ENCODE data around the gene SLX9. TPM values are rescaled to one million over a fixed set of nuclear protein-coding genes. Genes with fewer than 3 reads are reported as not detected.
A peak's percentile ranks its signal among the peaks of the same experiment; 100 is the strongest.
"Not testable (repeated sequence)": the region's sequence is repeated elsewhere in the genome, so short reads cannot be mapped to it uniquely, and the experiment has no call there.

The SLX9 gene
- total RNA-seq, 2 donors from 2014 or later: 25.3 to 63.9 TPM

GRCh38 chr21:45016406-45017038 lies 76.7 kb downstream of the SLX9 start:
- H3K36me3 Mint-ChIP-seq: peaks cover 7 to 9% of the 10 kb centered on the region in 2 donors
- H3K27ac Mint-ChIP-seq: no peak overlapping the region
- H3K9me3 Mint-ChIP-seq: no peaks in the 10 kb centered on the region
- ATAC-seq (no peak), DNase-seq (ENCODE audit: low spot score in 2 of 2) (no peak)

DNA sequence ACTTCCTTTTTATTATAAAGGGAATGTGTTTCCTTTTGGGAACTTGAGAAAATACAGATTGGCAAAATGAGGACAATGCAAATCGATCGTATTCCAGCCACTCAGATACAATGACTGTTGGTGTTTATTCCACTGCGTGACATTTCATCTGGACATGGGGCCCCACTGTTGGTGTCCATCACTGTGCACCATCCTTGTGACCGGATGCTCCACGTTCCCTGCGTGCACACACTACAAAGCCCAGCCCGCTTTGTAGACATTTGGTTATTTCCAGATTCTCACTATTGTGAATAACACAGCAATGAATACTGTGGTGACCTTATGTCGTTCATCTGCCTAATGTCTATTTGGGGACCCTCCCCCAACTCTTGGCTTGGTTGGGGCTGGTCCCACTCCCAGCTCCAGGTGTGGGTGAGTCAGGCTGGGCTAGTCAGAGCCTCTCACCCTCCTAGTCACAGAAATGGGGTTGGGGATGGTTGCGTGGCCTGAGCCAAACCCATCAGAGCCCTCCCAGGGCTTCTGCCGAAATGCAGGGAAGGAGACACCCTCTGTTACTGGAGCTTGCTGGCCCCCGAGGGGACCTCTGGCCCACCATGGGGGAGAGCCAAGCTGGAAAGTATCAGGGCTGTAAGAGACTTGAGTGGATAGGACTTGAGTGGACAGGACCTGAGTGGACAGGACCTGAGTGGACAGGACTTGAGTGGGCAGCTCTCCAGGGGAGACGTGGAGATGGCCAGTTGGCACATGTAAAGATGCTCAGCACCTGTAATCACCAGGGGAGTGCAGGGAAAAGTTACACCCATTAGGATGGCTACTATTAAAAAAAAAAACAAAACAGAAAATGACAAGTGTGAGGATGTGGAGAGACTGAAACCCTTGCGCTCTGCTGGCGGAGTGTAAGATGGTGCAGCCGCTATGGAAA lies 77.5 kb downstream of the SLX9 start:
- Mint-ChIP-seq H3K36me3 (peaks cover 7 to 9% of the 10 kb centered on the region in 2 donors), H3K9me3 (no peaks in the 10 kb centered on the region), H3K27ac (no peak overlapping the region)
- DNase-seq (ENCODE audit: low spot score in 2 of 2) (no peak), ATAC-seq (no peak)

GRCh38 chr21:45018131-45019075 lies 78.6 kb downstream of the SLX9 start:
- DNase-seq (ENCODE audit: low spot score in 2 of 2) (no peak), ATAC-seq (peak in 1 of 2 donors; percentile 38)
- Mint-ChIP-seq H3K27ac (no peak overlapping the region), H3K36me3 (peaks cover 7 to 10% of the 10 kb centered on the region in 2 donors), H3K9me3 (peaks cover under 1% of the 10 kb centered on the region in 2 donors)

GRCh38 chr21:45019076-45019886 lies 79.5 kb downstream of the SLX9 start:
- Mint-ChIP-seq H3K36me3 (peaks cover 11 to 14% of the 10 kb centered on the region in 2 donors), H3K27ac (no peak overlapping the region), H3K9me3 (peaks cover 4 to 6% of the 10 kb centered on the region in 2 donors)
- peak in 1 of 2 donors; percentile 32 for ATAC-seq
- no peak for DNase-seq (ENCODE audit: low spot score in 2 of 2)

GRCh38 chr21:45019887-45020537 lies 80.2 kb downstream of the SLX9 start:
- peaks cover 7 to 12% of the 10 kb centered on the region in 2 donors for H3K9me3 Mint-ChIP-seq
- no peak for ATAC-seq
- H3K36me3 Mint-ChIP-seq: peaks cover 11 to 14% of the 10 kb centered on the region in 2 donors
- no peak for DNase-seq (ENCODE audit: low spot score in 2 of 2)
- H3K27ac Mint-ChIP-seq: no peak overlapping the region

GRCh38 chr21:45020629-45021427 lies 81.0 kb downstream of the SLX9 start:
- H3K36me3 Mint-ChIP-seq: peaks cover 11 to 14% of the 10 kb centered on the region in 2 donors
- H3K9me3 Mint-ChIP-seq: peaks cover 7 to 12% of the 10 kb centered on the region in 2 donors
- DNase-seq (ENCODE audit: low spot score in 2 of 2) (no peak), ATAC-seq (no peak)
- H3K27ac Mint-ChIP-seq: no peak overlapping the region

DNA sequence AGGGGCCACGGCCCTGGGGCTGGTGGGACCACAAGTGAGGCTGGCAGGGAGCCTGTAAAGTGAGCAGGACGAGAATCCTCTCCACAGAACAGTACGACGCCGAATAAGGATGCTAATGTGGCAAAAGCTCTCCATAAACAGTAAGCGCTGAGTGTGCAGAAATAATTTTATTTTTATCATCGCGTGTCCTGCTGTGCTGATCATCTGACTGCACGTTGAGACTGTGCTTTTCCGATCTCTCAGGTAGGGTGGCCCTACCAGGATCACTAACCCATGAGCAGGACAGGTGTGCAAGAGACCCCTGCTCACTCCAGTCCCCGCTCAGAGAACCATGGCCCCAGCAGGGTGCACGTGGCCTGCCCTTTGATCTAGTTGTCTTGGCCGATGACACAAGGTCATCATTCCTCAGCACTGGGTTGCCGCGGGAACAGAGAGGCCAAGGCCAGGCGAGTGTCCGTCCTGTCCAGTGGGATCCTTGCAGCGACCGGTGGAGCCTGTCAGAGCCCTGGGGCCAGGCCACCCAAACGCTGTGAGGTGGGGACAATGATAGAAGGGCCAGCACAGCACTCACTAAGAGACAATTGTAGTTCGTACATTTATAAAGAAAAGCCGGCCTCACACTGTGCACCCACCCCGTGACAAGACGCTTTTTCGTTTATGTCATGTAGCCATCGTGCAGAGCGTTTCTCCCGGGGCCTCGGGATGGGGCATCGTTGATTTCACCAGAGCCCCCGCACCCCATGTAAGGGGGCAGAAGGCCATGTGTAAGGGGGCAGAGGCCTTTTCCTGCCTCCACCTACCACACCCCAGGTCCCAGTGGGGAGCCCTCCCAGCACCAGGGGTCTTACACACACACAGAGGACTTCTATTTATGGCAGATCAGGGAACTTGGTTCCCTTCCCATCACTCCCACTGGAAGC lies 81.9 kb downstream of the SLX9 start:
- H3K36me3 Mint-ChIP-seq: peaks cover 11 to 14% of the 10 kb centered on the region in 2 donors
- ATAC-seq (no peak), DNase-seq (ENCODE audit: low spot score in 2 of 2) (no peak)
- H3K27ac Mint-ChIP-seq: no peak overlapping the region
- peaks cover 7 to 12% of the 10 kb centered on the region in 2 donors for H3K9me3 Mint-ChIP-seq

DNA sequence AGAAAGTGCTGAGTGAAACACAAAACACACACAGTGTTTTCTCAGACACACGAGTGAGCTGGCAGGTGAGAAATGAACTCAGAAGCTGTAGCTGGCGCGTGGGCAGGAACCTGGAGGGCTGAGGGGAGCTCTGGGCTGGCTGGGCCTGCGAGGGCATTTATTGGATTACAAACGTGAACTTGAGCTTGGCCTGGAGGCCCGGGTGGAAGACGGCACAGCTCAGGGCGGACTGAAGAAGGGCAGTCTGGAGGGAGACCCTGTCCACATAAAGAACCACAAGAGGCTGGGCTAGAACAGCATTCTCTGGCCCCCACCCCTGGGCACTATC lies 82.5 kb downstream of the SLX9 start:
- no peak for ATAC-seq

DNA sequence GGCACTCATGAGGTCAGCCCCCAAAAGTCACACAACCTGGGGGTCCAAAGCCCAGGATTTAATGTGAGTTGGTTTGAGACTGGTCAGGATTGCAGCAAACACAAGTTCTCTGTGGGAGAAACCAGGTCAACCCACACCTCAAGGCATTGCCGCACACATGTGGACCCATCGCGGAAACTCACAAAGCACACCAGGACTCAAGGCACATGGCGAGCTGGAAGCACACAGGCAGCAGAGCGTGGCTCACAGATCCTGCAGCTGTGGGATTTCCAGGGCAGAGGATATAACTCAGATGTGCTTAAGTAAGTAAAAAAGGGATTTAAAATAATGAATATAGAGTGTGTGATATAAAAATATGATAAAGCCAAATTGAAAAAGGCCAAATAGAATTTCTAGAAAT lies 82.9 kb downstream of the SLX9 start:
- Mint-ChIP-seq H3K36me3 (peaks cover 7 to 8% of the 10 kb centered on the region in 2 donors), H3K27ac (peak overlapping the region in 1 of 2 donors; percentile 27), H3K9me3 (peaks cover 7 to 12% of the 10 kb centered on the region in 2 donors)
- ATAC-seq (no peak), DNase-seq (ENCODE audit: low spot score in 2 of 2) (no peak)

More for the DNA sequence above, 82.5 kb downstream of the SLX9 start:
- H3K27ac Mint-ChIP-seq: no peak overlapping the region
- peaks cover 7 to 12% of the 10 kb centered on the region in 2 donors for H3K9me3 Mint-ChIP-seq
- DNase-seq (ENCODE audit: low spot score in 2 of 2): no peak
- H3K36me3 Mint-ChIP-seq: peaks cover 11 to 12% of the 10 kb centered on the region in 2 donors

- not testable (repeated sequence) for H3K36me3 Mint-ChIP-seq; DNase-seq (ENCODE audit: low spot score in 2 of 2); ATAC-seq; H3K27ac Mint-ChIP-seq
- peaks cover 7 to 12% of the 10 kb centered on the region in 2 donors for H3K9me3 Mint-ChIP-seq
Observed at GRCh38 chr21:45024516-45024915, 84.7 kb downstream of the SLX9 start.

DNA sequence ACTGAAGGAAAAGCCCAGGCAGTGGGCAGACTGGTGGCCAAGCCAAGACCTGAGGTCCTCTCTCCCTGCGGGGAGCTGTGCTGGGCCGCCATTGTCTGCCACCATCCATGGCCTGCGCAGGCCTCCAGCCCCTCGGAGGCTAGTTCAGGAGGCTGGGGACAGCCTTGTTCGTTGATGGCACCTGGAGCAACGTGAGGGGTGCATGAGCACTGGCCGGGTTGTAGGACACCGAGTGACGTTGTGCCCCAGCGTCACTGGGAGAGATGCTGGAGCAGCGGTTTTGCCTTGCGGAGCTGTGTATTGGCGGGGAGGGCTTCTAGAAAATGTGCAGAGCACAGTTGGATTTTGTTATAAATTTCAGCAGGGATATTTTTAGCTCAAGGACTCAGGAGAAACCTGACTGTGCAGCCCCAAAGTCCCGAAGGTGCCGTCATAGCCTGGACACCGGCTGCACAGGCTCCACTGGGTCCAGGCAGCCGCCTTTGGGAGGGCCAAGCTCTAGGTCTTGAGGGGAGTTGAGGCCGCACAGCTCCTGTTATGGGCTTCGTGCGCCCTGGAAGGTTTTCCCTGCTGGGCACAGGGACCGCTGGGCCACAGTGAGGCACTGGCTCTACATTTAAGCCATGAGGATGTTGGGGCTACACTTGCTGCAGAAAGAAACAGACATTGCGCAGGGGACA lies 86.4 kb downstream of the SLX9 start:
- H3K9me3 Mint-ChIP-seq: peaks cover 7 to 12% of the 10 kb centered on the region in 2 donors
- DNase-seq (ENCODE audit: low spot score in 2 of 2) (no peak), ATAC-seq (no peak)
- H3K36me3 Mint-ChIP-seq: peaks cover 4 to 5% of the 10 kb centered on the region in 2 donors
- H3K27ac Mint-ChIP-seq: no peak overlapping the region
